Inferior parietal cortex (tissue), 1 donor: ENCODE results near the gene L3MBTL3.

Experiments used
- DNase-seq: peaks from one replicate; pipeline ENCODE4 v3.0.0-alpha.2; 2016; ENCODE audit errors: extremely low spot score

The L3MBTL3 gene

GRCh38 chr6:130182466-130182865, 164.1 kb downstream of the L3MBTL3 start:
- no peak for DNase-seq

DNA sequence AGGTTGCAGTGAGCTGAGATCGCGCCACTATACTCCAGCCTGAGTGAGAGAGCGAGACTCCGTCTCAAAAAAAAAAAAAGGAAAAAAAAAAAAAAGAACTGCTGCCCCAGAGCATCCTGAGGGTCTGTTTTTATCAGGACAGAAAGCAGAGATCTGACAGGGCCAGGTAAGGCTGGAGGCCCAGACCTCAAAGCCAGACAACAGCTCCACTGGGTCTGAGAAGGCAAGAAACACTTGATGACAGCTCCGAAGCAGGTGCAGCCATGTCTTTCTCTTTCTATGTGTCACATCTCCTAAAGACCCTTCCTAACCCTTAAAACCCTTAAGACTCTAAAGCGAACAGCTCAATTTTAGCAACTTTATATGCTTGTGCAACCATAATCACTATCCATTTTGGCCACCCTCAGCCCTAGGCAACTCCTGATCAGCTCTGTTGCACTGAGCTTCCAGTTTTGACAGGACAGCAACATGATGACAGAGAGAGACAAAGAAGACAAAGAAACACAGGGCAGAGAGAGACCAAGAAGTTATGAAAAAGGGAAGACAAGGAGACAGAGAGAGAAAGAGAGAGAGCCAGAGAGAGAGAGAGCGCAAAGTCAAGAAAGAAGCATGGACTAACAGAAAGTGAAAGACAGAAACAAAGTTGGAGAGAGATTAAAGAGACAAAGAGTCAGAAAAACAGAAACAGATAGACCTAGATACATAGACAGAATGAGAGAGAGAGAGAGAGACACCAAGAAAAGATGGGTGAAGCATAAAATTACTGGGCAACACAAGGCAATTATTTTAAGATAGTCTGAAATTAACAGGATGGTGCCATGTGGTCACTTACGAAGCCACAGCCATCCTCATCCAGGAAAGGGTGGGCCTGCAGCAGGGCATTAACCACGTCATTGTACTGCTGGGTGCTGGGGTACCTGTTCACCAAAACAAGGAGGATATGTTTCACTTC, 165.2 kb downstream of the L3MBTL3 start:
- no peak for DNase-seq

GRCh38 chr6:130185658-130186057, 167.3 kb downstream of the L3MBTL3 start:
- no peak for DNase-seq

GRCh38 chr6:130187335-130188206, 169.2 kb downstream of the L3MBTL3 start:
- DNase-seq: no peak

DNA sequence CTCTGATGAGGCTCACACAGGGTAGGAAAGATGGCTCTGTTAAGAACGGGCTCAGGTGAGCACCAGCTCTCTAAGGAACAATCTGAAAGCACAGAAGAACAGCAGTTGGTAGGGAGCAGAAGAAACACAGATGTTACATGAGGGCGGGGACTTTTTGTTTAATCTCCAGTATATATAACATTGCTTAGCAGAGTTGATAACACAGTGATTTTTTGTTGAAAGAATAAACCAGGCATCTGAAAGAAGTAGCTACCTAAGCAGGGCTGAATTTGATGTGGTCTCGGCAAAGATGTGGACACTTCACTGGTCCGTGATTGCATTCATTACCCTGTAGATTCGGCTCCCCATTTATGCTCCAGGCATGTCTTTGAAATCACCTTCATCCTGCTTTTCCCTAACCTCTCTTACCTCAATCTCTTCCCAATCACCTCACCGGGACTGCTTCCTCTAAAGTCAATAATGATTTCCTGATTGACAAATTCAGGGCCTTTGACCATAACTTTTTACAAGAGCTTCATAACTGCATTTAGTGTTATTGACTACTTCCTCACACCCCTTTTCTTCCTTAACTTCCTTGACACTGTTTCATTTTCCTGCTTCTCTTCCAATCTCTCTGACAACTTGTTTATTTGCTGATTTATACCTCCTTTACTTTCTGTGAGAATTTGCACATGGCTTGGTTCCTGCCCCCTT, 170.0 kb downstream of the L3MBTL3 start:
- no peak for DNase-seq

- DNase-seq: no peak
Observed at GRCh38 chr6:130189531-130190397, 171.4 kb downstream of the L3MBTL3 start.
